ENCODE results near the gene CYTH4.
"Not testable (repeated sequence)": the region's sequence is repeated elsewhere in the genome, so short reads cannot be mapped to it uniquely, and the experiment has no call there.

CYTH4 gene

DNA sequence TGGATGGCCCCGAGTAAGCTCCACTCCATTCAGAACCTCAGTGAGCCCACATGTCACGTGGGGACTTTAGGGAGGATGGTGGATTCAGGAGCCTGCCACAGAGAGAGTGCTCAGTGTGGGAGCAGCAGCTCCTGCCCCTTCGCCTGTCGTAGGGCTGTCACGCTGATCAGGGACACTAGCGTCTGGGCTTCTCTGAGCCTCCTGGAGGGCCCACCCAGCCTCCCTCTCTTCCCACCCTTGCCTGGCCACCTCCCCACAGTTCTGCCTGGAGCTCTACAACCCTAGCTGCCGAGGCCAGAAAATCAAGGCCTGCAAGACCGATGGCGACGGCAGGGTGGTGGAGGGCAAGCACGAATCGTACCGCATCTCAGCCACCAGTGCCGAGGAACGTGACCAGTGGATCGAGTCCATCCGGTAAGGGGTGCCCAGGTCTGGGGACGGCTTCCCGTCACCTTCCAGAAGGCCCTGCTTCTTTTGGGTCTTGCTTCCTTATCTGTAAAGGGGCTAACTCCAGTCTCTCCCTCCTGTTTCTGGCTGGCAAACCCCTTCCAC, 29.5 kb downstream of the CYTH4 start:
- no peak for DNase-seq

DNA sequence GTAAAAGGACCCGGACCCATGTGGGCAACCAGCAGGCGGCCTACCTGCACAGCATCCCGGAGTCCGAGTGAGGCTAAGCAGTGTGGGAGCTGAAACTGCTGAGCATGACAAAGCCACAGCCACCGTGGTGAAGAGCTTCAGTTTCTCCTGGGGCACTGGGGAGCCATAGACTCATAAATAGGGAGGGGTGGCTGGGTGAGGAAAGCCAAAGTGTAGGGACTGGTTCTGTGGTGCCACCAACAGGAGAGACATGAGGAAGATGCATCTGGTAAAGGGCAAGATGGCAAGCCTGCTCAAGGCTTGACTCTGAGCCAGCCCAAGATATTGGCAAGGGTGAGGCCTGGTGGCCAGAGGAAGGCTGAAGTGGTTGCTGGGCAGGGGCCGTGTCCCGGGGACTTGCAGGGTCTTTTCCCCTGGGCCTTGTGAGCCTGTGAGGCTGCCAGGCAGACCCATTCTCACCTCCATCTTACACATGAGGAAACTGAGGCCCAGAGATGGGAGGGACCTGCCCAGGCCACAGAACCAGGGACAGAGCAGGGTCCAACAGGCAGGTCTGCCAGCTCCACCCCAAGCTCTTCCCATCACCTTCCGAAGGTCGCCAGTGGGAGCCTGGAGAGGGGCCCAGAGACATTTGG, 30.4 kb downstream of the CYTH4 start:
- DNase-seq = no peak

DNA sequence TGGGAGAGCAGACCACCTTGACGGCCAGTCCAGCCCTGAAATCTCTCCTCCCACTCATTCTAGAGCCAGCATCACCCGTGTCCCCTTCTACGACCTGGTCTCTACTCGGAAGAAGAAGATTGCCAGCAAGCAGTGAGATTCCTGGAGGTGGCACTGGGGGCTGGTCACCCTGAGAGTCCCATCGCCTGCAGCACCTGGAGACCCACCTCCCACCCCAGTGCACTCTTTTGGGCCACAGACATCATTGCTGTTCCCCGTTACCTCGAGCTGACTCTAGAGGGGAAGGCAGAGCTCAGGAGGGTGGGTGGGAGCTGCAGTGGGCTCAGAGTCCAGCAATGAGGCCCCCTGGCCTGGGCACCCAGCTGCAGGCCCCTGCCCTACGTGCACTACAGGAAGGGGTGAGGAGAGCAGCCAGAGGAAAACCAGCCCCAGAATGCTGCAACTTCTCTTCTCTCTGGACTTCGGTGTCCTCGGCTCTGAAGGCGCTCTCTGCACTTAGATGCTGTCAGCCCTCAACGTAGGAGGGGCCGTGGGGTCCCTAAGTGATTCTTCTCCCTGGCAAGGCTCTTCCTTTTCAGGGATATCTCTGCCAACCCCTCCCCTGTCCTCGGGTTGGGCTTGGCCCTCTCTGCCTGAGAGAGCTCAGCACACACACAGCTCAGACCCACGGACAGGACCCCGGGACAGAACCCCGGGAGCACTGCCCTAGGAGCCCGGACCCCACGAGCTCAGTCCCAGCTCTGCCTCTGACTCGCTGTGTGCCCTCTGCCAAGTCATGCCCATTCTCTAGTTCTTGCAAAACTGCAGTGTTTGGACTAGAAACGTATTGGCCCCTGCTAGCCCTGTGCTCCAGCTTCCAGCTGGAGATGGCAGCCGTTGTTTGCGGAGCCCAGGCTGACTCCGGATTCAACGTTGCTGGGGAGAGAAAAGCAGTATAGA, 31.3 kb downstream of the CYTH4 start:
- no peak for DNase-seq

DNA sequence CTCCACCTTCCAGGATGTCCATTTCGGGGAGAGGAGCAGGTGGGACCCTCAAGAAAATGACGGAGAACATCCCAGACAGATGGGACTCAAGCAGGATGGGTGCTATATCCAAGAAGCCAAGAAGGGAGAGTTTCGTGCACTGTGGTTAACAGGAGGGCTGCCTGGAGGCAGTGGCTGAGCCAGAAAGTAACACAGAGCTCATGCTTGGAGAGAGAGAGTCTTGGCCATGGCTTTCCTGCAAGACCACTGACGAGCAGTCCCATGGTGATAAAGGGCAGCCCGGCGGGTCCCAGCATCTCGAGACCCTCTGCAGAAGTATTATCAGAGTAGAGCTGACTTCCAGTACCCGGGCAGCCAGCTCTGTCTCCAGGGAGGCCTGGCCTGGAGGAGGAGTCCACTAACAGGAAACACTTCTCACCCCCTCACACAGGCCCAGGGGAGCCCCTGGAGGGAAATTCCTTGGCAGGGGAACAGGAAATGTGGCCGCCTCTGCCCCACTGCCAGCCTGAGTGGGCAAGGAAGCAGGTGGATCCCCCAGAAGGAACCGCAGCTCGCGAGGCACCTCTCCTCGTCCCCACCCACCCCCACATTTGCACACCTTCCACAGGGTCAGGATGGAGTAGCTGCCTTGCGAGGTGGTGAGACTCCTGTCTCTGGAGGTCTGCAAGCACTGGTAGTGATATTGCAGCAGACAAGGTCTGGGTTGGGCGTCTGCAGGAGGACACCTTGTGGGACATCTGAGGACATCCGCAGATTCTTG, 32.2 kb downstream of the CYTH4 start:
- DNase-seq = peak; percentile 16

GRCh38 chr22:37316405-37316804, 34.1 kb downstream of the CYTH4 start:
- no peak for DNase-seq

- DNase-seq = peak; percentile 66
Measured at GRCh38 chr22:37316875-37317371, 34.6 kb downstream of the CYTH4 start.

GRCh38 chr22:37317698-37318210, 35.4 kb downstream of the CYTH4 start:
- DNase-seq = no peak

- DNase-seq = no peak
Measured at GRCh38 chr22:37318364-37319109, 36.2 kb downstream of the CYTH4 start.

GRCh38 chr22:37319469-37319868, 37.2 kb downstream of the CYTH4 start:
- no peak for DNase-seq

DNA sequence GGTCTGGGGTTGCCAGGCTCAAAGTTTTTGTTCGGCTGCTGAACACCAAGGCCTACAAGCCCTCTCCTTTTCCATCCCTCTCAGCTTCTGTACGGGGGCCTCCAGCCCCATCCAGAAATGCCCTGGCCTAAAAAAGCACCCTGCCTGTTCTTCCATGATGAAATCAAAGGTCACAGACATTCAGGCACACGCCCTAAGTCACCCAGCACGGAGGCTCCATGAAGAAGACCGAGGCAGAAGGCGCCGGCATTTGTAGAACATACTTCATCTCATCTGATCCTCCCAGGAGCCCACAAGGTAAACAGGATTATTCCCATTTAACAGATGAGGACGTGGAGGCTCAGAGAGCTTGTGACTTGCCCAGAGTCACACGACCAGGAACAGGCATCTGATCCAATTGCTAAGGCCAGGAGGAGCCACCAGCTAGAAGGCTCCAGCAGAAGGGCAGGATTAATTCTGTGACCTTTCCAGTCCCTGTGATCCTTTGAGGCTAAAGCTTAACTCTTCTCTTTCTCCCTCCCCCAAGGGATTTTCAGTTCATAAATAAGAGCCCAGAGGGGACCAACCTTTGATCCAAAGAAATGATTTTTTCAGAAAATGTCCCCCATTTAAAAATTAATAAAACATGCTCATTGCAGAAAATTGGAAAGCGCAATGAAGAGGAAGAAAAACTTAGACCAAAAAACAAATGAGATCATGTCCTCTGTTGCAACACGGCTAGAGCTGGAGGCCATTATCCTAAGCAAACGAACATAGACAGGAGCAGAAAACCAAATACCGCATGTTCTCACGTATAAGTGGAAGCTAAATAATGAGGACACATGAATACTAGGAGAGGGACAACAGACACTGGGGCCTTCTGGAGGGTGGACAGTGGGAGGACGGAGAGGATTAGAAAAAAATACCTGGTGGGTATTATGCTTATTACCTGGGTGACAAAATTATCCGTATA, 38.7 kb downstream of the CYTH4 start:
- no peak for DNase-seq

- no peak for DNase-seq
Measured at GRCh38 chr22:37324340-37325038, 42.2 kb downstream of the CYTH4 start.

DNA sequence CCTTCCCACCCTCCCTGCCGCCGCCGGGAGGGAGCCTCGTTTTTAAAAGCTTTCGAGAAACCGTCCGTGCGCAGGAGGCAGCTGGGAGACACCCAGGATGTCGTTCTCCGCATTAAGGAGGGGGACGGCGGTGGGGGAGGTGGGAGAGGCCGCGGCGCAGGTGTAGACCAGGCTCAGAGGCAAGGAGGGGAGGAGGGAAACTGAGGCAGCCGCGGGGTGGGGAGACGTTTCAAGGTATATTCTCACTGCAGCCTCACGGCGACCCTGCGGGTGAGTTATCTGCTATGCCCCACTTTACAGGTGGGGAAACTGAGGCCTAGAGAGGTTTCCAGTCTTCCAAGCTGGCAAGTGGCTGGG, 42.7 kb downstream of the CYTH4 start:
- DNase-seq = no peak

DNA sequence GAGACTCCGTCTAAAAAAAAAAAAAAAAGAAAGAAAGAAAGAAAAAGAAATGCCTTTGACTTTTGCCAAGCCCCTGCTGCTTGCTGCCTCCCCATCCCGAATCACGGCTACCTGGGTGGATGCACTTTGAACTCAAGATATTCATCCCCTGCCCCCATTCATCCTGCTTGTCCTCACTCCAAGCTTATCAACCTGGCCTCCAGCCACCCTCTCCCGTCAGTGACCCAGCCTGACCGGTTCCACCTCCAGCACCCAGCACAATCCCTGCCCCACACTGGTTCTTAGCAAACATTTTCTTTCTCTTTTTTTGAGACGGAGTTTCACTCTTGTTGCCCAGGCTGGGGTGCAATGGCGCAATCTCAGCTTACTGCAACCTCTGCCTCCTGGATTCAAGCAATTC, 44.4 kb downstream of the CYTH4 start:
- no peak for DNase-seq

GRCh38 chr22:37328017-37328416, 45.7 kb downstream of the CYTH4 start:
- DNase-seq = peak; percentile 67

DNA sequence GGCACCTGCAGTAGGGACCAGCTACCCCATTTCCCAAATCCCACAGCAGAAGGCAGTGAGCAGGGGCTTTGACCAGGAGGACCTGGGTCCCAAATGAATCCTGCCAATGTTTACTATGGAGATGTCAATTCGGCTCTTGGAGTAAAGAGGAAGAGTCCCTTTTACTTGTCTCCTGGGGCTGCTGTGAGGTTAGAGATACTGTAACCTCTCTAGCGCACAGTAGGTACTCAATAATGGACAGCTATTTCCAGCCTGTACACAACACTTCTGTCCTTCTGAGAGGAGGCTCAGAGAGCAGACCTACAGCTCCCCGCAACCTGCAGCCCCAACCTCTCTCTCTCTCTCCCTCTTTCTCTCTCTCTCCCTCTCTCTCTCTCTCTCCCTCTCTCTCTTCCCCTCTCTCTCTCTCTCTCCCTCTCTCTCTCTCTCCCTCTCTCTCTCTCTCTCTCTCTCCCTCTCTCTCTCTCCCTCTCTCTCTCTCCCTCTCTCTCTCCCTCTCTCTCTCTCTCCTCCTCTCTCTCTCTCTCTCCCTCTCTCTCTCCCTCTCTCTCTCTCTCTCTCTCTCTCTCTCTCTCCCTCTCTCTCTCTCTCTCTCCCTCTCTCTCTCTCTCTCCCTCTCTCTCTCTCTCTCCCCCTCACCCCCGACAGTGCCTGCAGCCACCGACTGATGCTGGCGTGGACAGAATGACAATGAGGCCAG, 46.4 kb downstream of the CYTH4 start:
- DNase-seq = not testable (repeated sequence)

- DNase-seq = no peak
Measured at GRCh38 chr22:37329238-37330140, 47.2 kb downstream of the CYTH4 start.

GRCh38 chr22:37330200-37331033, 48.1 kb downstream of the CYTH4 start:
- DNase-seq = peak; percentile 68

- peak; percentile 46 for DNase-seq
Measured at GRCh38 chr22:37331034-37331428, 48.7 kb downstream of the CYTH4 start.

Measured in NCI-H226 (cell line).